Lower lobe of right lung (tissue), 2 donors: ENCODE data around the gene DHX8. TPM values are rescaled to one million over a fixed set of nuclear protein-coding genes. Genes with fewer than 3 reads are reported as not detected.
A peak's percentile ranks its signal among the peaks of the same experiment; 100 is the strongest.
"Not testable (repeated sequence)": the region's sequence is repeated elsewhere in the genome, so short reads cannot be mapped to it uniquely, and the experiment has no call there.

Experiments used
- ATAC-seq, 2 donors: fragments of 200-7000 bp; cut with Tn5 transposase; one replicate each; pipeline ENCODE4 v1.9.1; 2020 to 2022; ENCODE audit warnings: mild to moderate bottlenecking in 2 of 2, moderate library complexity in 2 of 2
- DNase-seq: peaks from one replicate; pipeline ENCODE4 v3.0.0-alpha.2; 2020
- H3K27ac ChIP-seq: fragments of 200-600 bp; one replicate; pipeline ENCODE4 v1.8.0; 2022
- H3K27me3 ChIP-seq: fragments of 200-600 bp; one replicate; pipeline ENCODE4 v1.8.0; 2022; ENCODE audit warnings: low read depth
- H3K36me3 ChIP-seq: fragments of 200-600 bp; one replicate; pipeline ENCODE4 v1.8.0; 2022; ENCODE audit warnings: mild to moderate bottlenecking
- H3K4me1 ChIP-seq: fragments of 200-600 bp; one replicate; pipeline ENCODE4 v1.8.0; 2022
- H3K4me3 ChIP-seq: fragments of 200-600 bp; one replicate; pipeline ENCODE4 v1.8.0; 2022; ENCODE audit warnings: mild to moderate bottlenecking
- H3K9me3 ChIP-seq: fragments of 200-600 bp; one replicate; pipeline ENCODE4 v1.8.0; 2022
- CTCF ChIP-seq: fragments of 200-600 bp; IDR thresholded peaks from one replicate; pipeline ENCODE4 v1.8.0; 2022; ENCODE audit warnings: antibody characterized with exemption, mild to moderate bottlenecking
- intact Hi-C: fragments of 100-400 bp; cut with DNase I; formaldehyde crosslinking; loops from one replicate; pipeline ENCODE4 v1.11.0; 2022
- total RNA-seq: library from RNA; stranded (reverse); fragmentation: NEBNext Ultra II Directional; extraction: Animal tissue kit (Norgen Biotek cat#: 25700); gene quantifications from one replicate; pipeline ENCODE4 v1.2.1, GENCODE V29; 2021
- donor health status: DM: no; HTN: yes; CAD: no; lungs with severe emphysema.

DHX8 gene
- total RNA-seq, 1 donor from 2014 or later = 56.7 TPM

DNA sequence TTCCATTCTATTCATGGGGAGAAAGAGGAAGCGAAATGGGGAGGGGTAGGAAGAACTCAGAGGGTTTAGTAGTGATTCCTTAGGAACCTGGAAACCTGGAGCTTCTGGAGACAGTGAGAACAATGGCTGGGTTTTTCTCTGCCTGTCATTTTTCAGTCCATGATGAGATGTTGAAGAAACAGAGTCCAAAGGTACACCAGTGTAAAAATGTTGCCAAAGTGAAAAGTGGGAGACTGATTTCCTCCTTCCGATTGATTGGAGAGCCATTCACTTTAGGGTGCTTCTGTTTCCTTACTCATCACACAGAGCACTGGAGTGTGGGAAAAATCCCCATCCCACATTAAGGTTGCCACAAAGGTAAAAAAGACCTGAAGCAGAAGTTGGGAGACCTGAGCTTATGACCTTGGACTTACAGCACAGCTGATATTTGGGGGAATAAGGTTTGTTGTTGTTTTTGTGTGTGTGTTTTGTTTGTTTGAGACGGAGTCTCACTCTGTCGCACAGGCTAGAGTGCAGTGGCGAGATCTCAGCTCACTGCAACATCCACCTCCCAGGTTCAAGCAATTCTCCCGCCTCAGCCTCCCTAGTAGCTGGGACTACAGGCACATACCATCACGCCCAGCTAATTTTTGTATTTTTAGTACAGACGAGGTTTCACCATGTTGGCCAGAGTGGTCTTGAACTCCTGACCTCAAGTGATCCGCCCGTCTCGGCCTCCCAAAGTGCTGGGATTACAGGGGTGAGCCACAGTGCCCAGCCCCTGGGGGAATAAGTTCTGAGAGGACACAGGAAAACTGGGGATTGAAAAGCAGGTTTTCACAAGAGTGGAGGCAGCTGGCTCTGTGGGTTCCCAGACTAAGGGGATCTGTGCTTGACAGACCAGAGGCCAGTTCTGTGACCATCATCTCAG, 1.4 kb upstream of the DHX8 start:
- no peak overlapping the region for H3K4me3 ChIP-seq
- H3K36me3 ChIP-seq = no peaks in the 10 kb centered on the region
- H3K4me1 ChIP-seq = peaks cover 26% of the 10 kb centered on the region
- no peak for TF ChIP-seq CTCF
- intact Hi-C loops = loop anchor here (2.0 kb wide), 1 partner anchor 88 kb away; no protein-coding TSS in a partner anchor
- no peaks in the 10 kb centered on the region for H3K27me3 ChIP-seq
- no peaks in the 10 kb centered on the region for H3K9me3 ChIP-seq
- ATAC-seq = no peak
- H3K27ac ChIP-seq = peak overlapping the region; percentile 86
- DNase-seq = no peak

- no peak for DNase-seq
- Histone ChIP-seq H3K27me3 (no peaks in the 10 kb centered on the region), H3K27ac (no peak overlapping the region), H3K9me3 (no peaks in the 10 kb centered on the region), H3K4me1 (peaks cover 6% of the 10 kb centered on the region), H3K36me3 (peaks cover 63% of the 10 kb centered on the region), H3K4me3 (no peak overlapping the region)
- no peak for TF ChIP-seq CTCF
- intact Hi-C loops = no loop called here
- no peak for ATAC-seq
These were observed 6.8 kb downstream of the DHX8 start for GRCh38 chr17:43490621-43491020.

GRCh38 chr17:43509440-43509839, 25.7 kb downstream of the DHX8 start:
- H3K9me3 ChIP-seq, H3K4me3 ChIP-seq, DNase-seq, H3K27ac ChIP-seq, H3K4me1 ChIP-seq, intact Hi-C loops, ATAC-seq, H3K27me3 ChIP-seq: not testable (repeated sequence)
- H3K36me3 ChIP-seq = peaks cover 100% of the 10 kb centered on the region

- H3K27me3 ChIP-seq, ATAC-seq, H3K9me3 ChIP-seq, intact Hi-C loops, DNase-seq, H3K4me3 ChIP-seq, H3K27ac ChIP-seq, H3K4me1 ChIP-seq: not testable (repeated sequence)
- H3K36me3 ChIP-seq = peaks cover 100% of the 10 kb centered on the region
These were observed 27.4 kb downstream of the DHX8 start for GRCh38 chr17:43511199-43511598.

DNA sequence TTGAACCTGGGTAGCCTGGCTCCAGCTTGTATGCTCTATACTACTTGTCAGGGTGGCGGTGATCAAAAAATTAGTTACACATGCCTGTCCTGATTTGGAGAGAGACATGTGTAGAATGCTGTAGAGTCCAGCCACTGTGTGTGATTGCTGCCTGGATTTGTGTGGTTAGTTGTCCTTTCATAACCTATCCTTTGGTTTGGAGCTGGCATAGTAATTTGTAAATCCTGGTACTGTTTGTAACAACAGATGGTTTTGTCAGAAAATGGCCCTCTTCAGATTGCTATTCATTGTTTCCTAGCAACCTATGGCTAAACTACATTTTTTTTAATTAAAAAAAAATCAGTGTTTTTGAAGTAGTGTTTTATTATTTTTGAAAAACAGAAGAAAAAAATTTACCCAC, 31.9 kb downstream of the DHX8 start:
- DNase-seq (no peak), ATAC-seq (no peak)
- peaks cover 100% of the 10 kb centered on the region for H3K36me3 ChIP-seq
- peaks cover 8% of the 10 kb centered on the region for H3K4me1 ChIP-seq
- no peaks in the 10 kb centered on the region for H3K9me3 ChIP-seq
- H3K4me3 ChIP-seq = no peak overlapping the region
- intact Hi-C loops = no loop called here
- no peak overlapping the region for H3K27ac ChIP-seq
- no peaks in the 10 kb centered on the region for H3K27me3 ChIP-seq
- no peak for TF ChIP-seq CTCF

- DNase-seq (no peak), ATAC-seq (no peak)
- Histone ChIP-seq H3K9me3 (no peaks in the 10 kb centered on the region), H3K4me1 (peaks cover 8% of the 10 kb centered on the region), H3K36me3 (peaks cover 100% of the 10 kb centered on the region), H3K27ac (no peak overlapping the region), H3K27me3 (no peaks in the 10 kb centered on the region), H3K4me3 (no peak overlapping the region)
- intact Hi-C loops = no loop called here
- no peak for TF ChIP-seq CTCF
These were observed 33.4 kb downstream of the DHX8 start for GRCh38 chr17:43517161-43517560.
